A549 (cell line): Measurements from ENCODE around the gene CADM2. TPM values are rescaled to one million over a fixed set of nuclear protein-coding genes. Genes with fewer than 3 reads are reported as not detected.

Experiments
- ATAC-seq, 2 experiments: fragments of 200-7000 bp in 1 of 2; fragments of >200 bp in 1 of 2; cut with Nextera tagmentation in 1 of 2; cut with Tn5 transposase in 1 of 2; 3 replicates each; pipeline versions ENCODE4 v1.8.0 to v1.9.1; 2018 to 2020; ENCODE audit warnings: mild to moderate bottlenecking in 1 of 2, moderate library complexity in 1 of 2
- CTCF ChIA-PET: fragments of 300-600 bp; sonication (Branson Sonifier 250); formaldehyde crosslinking; extraction: SDS; loops from one replicate; lab custom pipeline; 2021; ENCODE audit warnings: antibody characterized with exemption, inconsistent platforms; lab: Yijun Ruan, JAX
- POLR2A ChIA-PET: fragments of 350-600 bp; formaldehyde crosslinking; extraction: SDS; loops from one replicate; lab custom pipeline; 2021; ENCODE audit warnings: antibody characterized with exemption, inconsistent platforms; lab: Yijun Ruan, JAX
- DNase-seq, 2 experiments: peaks; one replicate each; pipeline versions ENCODE4 v3.0.0 to v3.0.0-alpha.2; 2011 to 2016; ENCODE audit warnings: low read depth in 1 of 2, low spot score in 1 of 2
- FAIRE-seq: peaks from 2 replicates; lab custom pipeline; 2011; peaks lifted over from hg19 to GRCh38; lab: Jason Lieb, UNC
- H3K27ac ChIP-seq, 2 experiments: fragments of >200 bp; sonication (Bioruptor Twin); formaldehyde crosslinking; 3 replicates each; pipeline ENCODE4 v1.5.1; 2016 to 2017
- H3K4me1 ChIP-seq: fragments of >200 bp; sonication (Bioruptor Twin); formaldehyde crosslinking; 3 replicates; pipeline ENCODE4 v1.6.1; 2016
- H3K4me2 ChIP-seq: fragments of >200 bp; sonication (Bioruptor Twin); formaldehyde crosslinking; 3 replicates; pipeline ENCODE4 v1.6.1; 2016
- H3K4me3 ChIP-seq: fragments of >200 bp; sonication (Bioruptor Twin); formaldehyde crosslinking; 3 replicates; pipeline ENCODE4 v1.5.1; 2016
- H3K9me3 ChIP-seq: fragments of >200 bp; sonication (Bioruptor Twin); formaldehyde crosslinking; 3 replicates; pipeline ENCODE4 v1.6.1; 2016
- ATOH8 ChIP-seq: fragments of 250-450 bp; sonication (Bioruptor Pico); IDR thresholded peaks from 2 replicates; pipeline ENCODE4 v1.5.0; 2020; ENCODE audit warnings: low read depth, mild to moderate bottlenecking, moderate library complexity
- BCL3 ChIP-seq: fragments of >200 bp; sonication (Bioruptor Twin); formaldehyde crosslinking; IDR thresholded peaks from 3 replicates; pipeline ENCODE4 v1.6.1; 2016
- BHLHE40 ChIP-seq: IDR thresholded peaks from 2 replicates; pipeline ENCODE4 v1.6.1; 2012; ENCODE audit warnings: low read depth, low read length, inconsistent platforms
- CHD2 ChIP-seq: fragments of 150-350 bp; IDR thresholded peaks from 2 replicates; pipeline ENCODE4 v1.6.1; 2014; ENCODE audit warnings: low read length; ENCODE audit not compliant: partially characterized antibody
- CTCF ChIP-seq: fragments of >200 bp; sonication (Bioruptor Twin); formaldehyde crosslinking; IDR thresholded peaks from 3 replicates; pipeline ENCODE4 v1.5.1; 2016
- FOSB ChIP-seq: fragments of 250-450 bp; sonication (Bioruptor Pico); IDR thresholded peaks from 2 replicates; pipeline ENCODE4 v1.5.0; 2020; ENCODE audit warnings: mild to moderate bottlenecking, moderate library complexity
- FOXS1 ChIP-seq: fragments of 250-450 bp; sonication (Bioruptor Pico); IDR thresholded peaks from 2 replicates; pipeline ENCODE4 v1.5.0; 2020; ENCODE audit warnings: mild to moderate bottlenecking, moderate library complexity
- GATA3 ChIP-seq: IDR thresholded peaks from 2 replicates; pipeline ENCODE4 v1.6.1; 2012; ENCODE audit warnings: borderline replicate concordance
- HDAC2 ChIP-seq: fragments of 200-600 bp; sonication (generic); IDR thresholded peaks from 2 replicates; pipeline ENCODE4 v1.6.1; 2016
- HES2 ChIP-seq: fragments of >200 bp; sonication (Bioruptor Twin); formaldehyde crosslinking; IDR thresholded peaks from 2 replicates; pipeline ENCODE4 v1.6.1; 2016
- HMGXB4 ChIP-seq: fragments of 250-450 bp; sonication (Bioruptor Pico); IDR thresholded peaks from 2 replicates; pipeline ENCODE4 v1.5.0; 2021; ENCODE audit warnings: mild to moderate bottlenecking, moderate library complexity, borderline replicate concordance
- HOXA7 ChIP-seq: fragments of 250-450 bp; sonication (Bioruptor Pico); IDR thresholded peaks from 2 replicates; pipeline ENCODE4 v1.5.0; 2020; ENCODE audit warnings: mild to moderate bottlenecking, moderate library complexity
- JUN ChIP-seq, 2 experiments: fragments of >200 bp; sonication (Bioruptor Twin); formaldehyde crosslinking; IDR thresholded peaks; 2 replicates in 1 of 2; 3 replicates in 1 of 2; pipeline ENCODE4 v1.6.1; 2016 to 2017
- MAFK ChIP-seq: fragments of 450-650 bp; IDR thresholded peaks from 2 replicates; pipeline ENCODE4 v1.6.1; 2014; ENCODE audit not compliant: partially characterized antibody
- MAZ ChIP-seq: fragments of 150-350 bp; IDR thresholded peaks from 2 replicates; pipeline ENCODE4 v1.6.1; 2014; ENCODE audit warnings: antibody characterized with exemption, low read depth, low read length, borderline replicate concordance
- MYC ChIP-seq: IDR thresholded peaks from 2 replicates; pipeline ENCODE4 v1.6.1; 2012; ENCODE audit warnings: mild to moderate bottlenecking, inconsistent platforms, low read length, improper control_type of control experiment, borderline replicate concordance
- NR3C1 ChIP-seq: fragments of >200 bp; sonication (Bioruptor Twin); formaldehyde crosslinking; IDR thresholded peaks from 3 replicates; pipeline ENCODE4 v1.6.1; 2017
- POLR2A ChIP-seq: IDR thresholded peaks from 2 replicates; pipeline ENCODE4 v1.6.1; 2012; ENCODE audit warnings: mild to moderate bottlenecking, low read length
- POLR2AphosphoS2 ChIP-seq: conservative IDR thresholded peaks from 2 replicates; pipeline ENCODE4 v1.6.1; 2012; ENCODE audit warnings: low read length, improper control_type of control experiment, inconsistent platforms
- RAD21 ChIP-seq, 2 experiments: fragments of >200 bp in 1 of 2; sonication (Bioruptor Twin) in 1 of 2; formaldehyde crosslinking in 1 of 2; IDR thresholded peaks in 1 of 2; conservative IDR thresholded peaks in 1 of 2; 2 replicates in 1 of 2; 3 replicates in 1 of 2; pipeline ENCODE4 v1.6.1; 2012 to 2018; ENCODE audit warnings: inconsistent platforms in 1 of 2
- RCOR1 ChIP-seq: fragments of 150-350 bp; IDR thresholded peaks from 2 replicates; pipeline ENCODE4 v1.6.1; 2014; ENCODE audit warnings: antibody characterized with exemption, low read length, low read depth
- SMC3 ChIP-seq: fragments of >200 bp; sonication (Bioruptor Twin); formaldehyde crosslinking; IDR thresholded peaks from 3 replicates; pipeline ENCODE4 v1.6.1; 2018; ENCODE audit warnings: inconsistent platforms
- TP53 ChIP-seq: fragments of 250-450 bp; sonication (Bioruptor Pico); IDR thresholded peaks from 2 replicates; pipeline ENCODE4 v1.5.0; 2021; ENCODE audit warnings: mild to moderate bottlenecking, moderate library complexity
- ZC3H11A ChIP-seq: fragments of 450-650 bp; IDR thresholded peaks from 2 replicates; pipeline ENCODE4 v1.6.1; 2014; ENCODE audit warnings: antibody characterized with exemption, mild to moderate bottlenecking
- ZFP36 ChIP-seq: fragments of 450-650 bp; IDR thresholded peaks from 2 replicates; pipeline ENCODE4 v1.6.1; 2014; ENCODE audit warnings: borderline replicate concordance; ENCODE audit not compliant: partially characterized antibody
- WGBS: methylation state at CpG from one replicate; pipeline ENCODE4 v1.1.6; 2017; ENCODE audit errors: missing lambda C conversion rate; 5-methylcytosine and 5-hydroxymethylcytosine counted together
- polyA plus RNA-seq, 4 experiments: library from polyadenylated mRNA; depleted of rRNA in 3 of 4; stranded (reverse); fragments of >200 nt; fragmentation: RNase III in 1 of 4; extraction: RNeasy Plus Mini Kit Qiagen cat#74134 plus additional on column Dnase treatment in 1 of 4; gene quantifications; 2 replicates in 3 of 4; 3 replicates in 1 of 4; pipeline ENCODE4 v1.2.3, GENCODE V29; 2011 to 2017

The CADM2 gene
- polyA plus RNA-seq, 2 of the 4 experiments (the other 2 are of a cell fraction), result 0.05 to 0.71 TPM

GRCh38 chr3:85574006-85574705 is 615.4 kb downstream of the CADM2 start:
- no peak for ATAC-seq
- no peaks in the 10 kb centered on the region for H3K4me1 ChIP-seq
- TF ChIP-seq HDAC2, result no peak
- no peak for TF ChIP-seq BCL3
- no peak for TF ChIP-seq HES2
- no peak for TF ChIP-seq MYC
- TF ChIP-seq MAFK, result no peak
- no peak for TF ChIP-seq TP53
- no peak for TF ChIP-seq CHD2
- TF ChIP-seq POLR2A, result no peak
- TF ChIP-seq SMC3, result no peak
- no peak for TF ChIP-seq ZFP36
- TF ChIP-seq, all 56 proteins: peak for 0
- peaks cover 3% of the 10 kb centered on the region; the same call in 1 of the 3 replicates for H3K9me3 ChIP-seq
- no peak overlapping the region for H3K27ac ChIP-seq
- WGBS, result 15% methylated on average over 2 of the region's 2 CpGs
- POLR2A ChIA-PET, result no interaction called here
- CTCF ChIA-PET, result no interaction called here
- no peak for DNase-seq
- H3K4me3 ChIP-seq, result no peak overlapping the region
- H3K4me2 ChIP-seq, result no peak overlapping the region
- FAIRE-seq, result no peak

GRCh38 chr3:85576091-85576690 is 617.4 kb downstream of the CADM2 start:
- ChIA-PET POLR2A (no interaction called here), CTCF (interaction anchor here (0.5 to 1.6 kb wide), 3 partner anchors 25 to 1028 kb away, joined by 3 to 4 read pairs (median 3); no protein-coding TSS in a partner anchor)
- DNase-seq (peak; percentile 13 to 69), FAIRE-seq (peak; percentile 36), ATAC-seq (peak in 1 of 2 experiments; percentile 55; a peak in 1 of 6 replicates)
- Histone ChIP-seq H3K4me1 (no peaks in the 10 kb centered on the region), H3K9me3 (peaks cover 3% of the 10 kb centered on the region; the same call in 1 of the 3 replicates), H3K27ac (no peak overlapping the region), H3K4me2 (no peak overlapping the region), H3K4me3 (no peak overlapping the region)
- WGBS, result 9% methylated on average over 4 of the region's 4 CpGs
- TF ChIP-seq MAZ (no peak), NR3C1 (no peak), RAD21 (conservative IDR thresholded peaks at IDR 0.05 in 1 of 2, IDR thresholded peaks at IDR 0.05 in 1 of 2) (peak; percentile 78 to 80), FOSB (CRISPR knock-in tag) (no peak), SMC3 (peak; percentile 56), CTCF (peak; percentile 77), BHLHE40 (no peak), JUN (IDR thresholded peaks at IDR 0.05) (no peak), ATOH8 (CRISPR knock-in tag) (no peak)

GRCh38 chr3:85576697-85577200 is 618.0 kb downstream of the CADM2 start:
- Histone ChIP-seq H3K9me3 (peaks cover 3% of the 10 kb centered on the region; the same call in 1 of the 3 replicates), H3K27ac (no peak overlapping the region), H3K4me3 (no peak overlapping the region), H3K4me2 (no peak overlapping the region), H3K4me1 (no peaks in the 10 kb centered on the region)
- 66% methylated on average over 4 of the region's 4 CpGs for WGBS
- ATAC-seq (no peak), FAIRE-seq (no peak), DNase-seq (no peak)
- POLR2A ChIA-PET, result no interaction called here
- no peak for TF ChIP-seq TP53
- TF ChIP-seq HDAC2, result no peak
- TF ChIP-seq GATA3, result no peak
- no peak for TF ChIP-seq HMGXB4 (CRISPR knock-in tag)
- TF ChIP-seq FOXS1 (CRISPR knock-in tag), result no peak
- no peak for TF ChIP-seq ZC3H11A
- TF ChIP-seq POLR2AphosphoS2, result no peak
- TF ChIP-seq HOXA7 (CRISPR knock-in tag), result no peak
- no peak for TF ChIP-seq RCOR1
- no peak for TF ChIP-seq MAZ
- CTCF ChIA-PET, result interaction anchor here (0.5 to 1.6 kb wide), 3 partner anchors 26 to 1029 kb away, joined by 3 to 4 read pairs (median 3); no protein-coding TSS in a partner anchor
